Activated T-cell treated with anti-CD3 and anti-CD28 coated beads, Interleukin-2, amount 50 U/mL, for 72 hours (primary cell): ENCODE results near the gene CDC16. TPM values are rescaled to one million over a fixed set of nuclear protein-coding genes. Genes with fewer than 3 reads are reported as not detected.
"Not testable (repeated sequence)": the region's sequence is repeated elsewhere in the genome, so short reads cannot be mapped to it uniquely, and the experiment has no call there.

Experiments
- ATAC-seq, 2 donors: fragments of 150-1000 bp; cut with Tn5 transposase; replicated peaks in 1 of 2; 2 replicates each; pipeline ENCODE4 v1.10.0; 2021; ENCODE audit warnings: moderate library complexity in 2 of 2, mild to moderate bottlenecking in 1 of 2
- DNase-seq, 2 donors: peaks; one replicate each; pipeline ENCODE4 v3.0.0; 2021 to 2022; ENCODE audit warnings: mixed read lengths in 1 of 2
- H3K27ac Mint-ChIP-seq: one replicate; pipeline ENCODE4 v1.8.0; 2022; ENCODE audit warnings: mild to moderate bottlenecking, moderate library complexity, mixed read lengths
- H3K27me3 Mint-ChIP-seq: one replicate; pipeline ENCODE4 v1.8.0; 2022; ENCODE audit warnings: low read depth, mixed read lengths
- H3K36me3 Mint-ChIP-seq, 2 donors: one replicate each; pipeline ENCODE4 v1.8.0; 2022; ENCODE audit warnings: mixed read lengths in 2 of 2, mild to moderate bottlenecking in 1 of 2; ENCODE audit not compliant: insufficient read depth in 2 of 2
- H3K4me1 Mint-ChIP-seq: one replicate; pipeline ENCODE4 v1.8.0; 2022; ENCODE audit warnings: low read depth, mixed read lengths
- H3K4me3 Mint-ChIP-seq, 2 donors: one replicate each; pipeline ENCODE4 v1.8.0; 2022; ENCODE audit warnings: mild to moderate bottlenecking in 2 of 2, mixed read lengths in 2 of 2, moderate library complexity in 2 of 2
- H3K9me3 Mint-ChIP-seq, 2 donors: one replicate each; pipeline ENCODE4 v1.8.0; 2022; ENCODE audit warnings: mixed read lengths in 2 of 2
- total RNA-seq, 2 donors: library from RNA; stranded (reverse); gene quantifications; one replicate each; pipeline ENCODE4 v1.2.3, GENCODE V29; 2022

Gene CDC16
- total RNA-seq, 2 donors from 2014 or later, result 75.1 to 99.4 TPM

DNA sequence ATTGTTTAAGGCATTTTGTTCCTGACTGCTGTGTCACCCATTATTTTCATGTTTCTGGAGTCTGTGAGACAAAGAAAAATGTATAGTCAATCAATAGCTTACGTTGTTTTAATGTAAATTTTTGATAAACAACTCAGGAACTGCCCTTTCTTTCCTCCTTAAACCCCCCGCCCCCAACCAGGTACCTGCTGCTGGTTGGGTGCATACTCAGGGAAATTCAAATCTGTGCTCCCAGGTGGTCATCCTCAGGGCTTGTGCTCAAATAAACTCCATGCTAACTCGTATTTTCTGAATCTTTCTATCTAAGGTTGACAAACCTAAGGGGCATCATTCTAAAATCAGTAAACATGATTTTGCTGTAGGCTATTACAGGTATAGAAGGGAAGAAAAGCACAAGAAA is 4.1 kb upstream of the CDC16 start:
- H3K27ac Mint-ChIP-seq, result no peak overlapping the region
- H3K27me3 Mint-ChIP-seq, result no peaks in the 10 kb centered on the region
- H3K4me1 Mint-ChIP-seq, result peaks cover 63% of the 10 kb centered on the region
- ATAC-seq (no peak), DNase-seq (no peak)
- peaks cover 3% of the 10 kb centered on the region in 2 donors for H3K9me3 Mint-ChIP-seq
- no peak overlapping the region for H3K4me3 Mint-ChIP-seq
- H3K36me3 Mint-ChIP-seq, result peaks cover 0 to 4% of the 10 kb centered on the region in 2 donors

DNA sequence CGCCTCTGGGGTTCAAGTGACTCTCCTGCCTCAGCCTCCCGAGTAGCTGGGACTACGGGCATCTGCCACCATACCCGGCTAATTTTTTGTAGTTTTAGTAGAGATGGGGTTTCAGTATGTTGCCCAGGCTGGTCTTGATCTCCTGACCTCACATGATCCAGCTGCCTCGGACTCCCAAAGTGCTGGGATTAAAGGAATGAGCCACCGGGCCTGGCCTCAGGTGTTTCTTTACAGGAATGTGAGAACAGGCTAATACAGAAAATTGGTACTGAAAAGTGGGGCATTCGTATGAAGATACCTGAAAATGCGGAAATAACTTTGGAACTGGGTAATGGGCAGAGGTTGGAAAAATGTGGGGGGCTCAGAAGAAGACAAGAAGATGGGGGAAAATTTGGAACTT is 2.8 kb upstream of the CDC16 start:
- Mint-ChIP-seq H3K4me1 (peaks cover 57% of the 10 kb centered on the region), H3K36me3 (peaks cover 0 to 8% of the 10 kb centered on the region in 2 donors), H3K27me3 (no peaks in the 10 kb centered on the region), H3K4me3 (no peak overlapping the region), H3K27ac (no peak overlapping the region), H3K9me3 (peaks cover 3% of the 10 kb centered on the region in 2 donors)
- DNase-seq (no peak), ATAC-seq (no peak)

DNA sequence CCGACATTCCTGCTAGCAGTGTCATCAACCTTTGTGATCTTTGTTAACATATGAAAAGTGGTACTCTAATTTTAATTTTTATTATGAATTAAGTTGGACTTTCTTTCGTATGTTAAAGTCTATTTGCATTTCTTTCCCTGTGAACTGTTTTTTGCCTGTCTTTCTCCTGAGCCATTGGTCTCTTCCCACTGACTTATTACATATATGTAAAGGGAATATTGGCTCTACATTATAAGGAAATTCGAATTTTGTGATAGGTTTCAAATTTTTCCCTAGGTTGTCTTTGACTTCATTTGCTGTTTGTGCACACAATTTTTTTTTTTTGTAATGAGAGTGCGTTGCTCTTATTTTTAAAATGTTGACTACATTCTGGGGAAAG is 442 bp upstream of the CDC16 start:
- Mint-ChIP-seq H3K27me3 (no peaks in the 10 kb centered on the region), H3K27ac (peak overlapping the region; percentile 91), H3K36me3 (peaks cover 6 to 20% of the 10 kb centered on the region in 2 donors), H3K4me1 (peaks cover 54% of the 10 kb centered on the region), H3K9me3 (peaks cover 3% of the 10 kb centered on the region in 2 donors), H3K4me3 (peak overlapping the region; percentile 81 to 99)
- no peak for DNase-seq
- ATAC-seq, result no peak

DNA sequence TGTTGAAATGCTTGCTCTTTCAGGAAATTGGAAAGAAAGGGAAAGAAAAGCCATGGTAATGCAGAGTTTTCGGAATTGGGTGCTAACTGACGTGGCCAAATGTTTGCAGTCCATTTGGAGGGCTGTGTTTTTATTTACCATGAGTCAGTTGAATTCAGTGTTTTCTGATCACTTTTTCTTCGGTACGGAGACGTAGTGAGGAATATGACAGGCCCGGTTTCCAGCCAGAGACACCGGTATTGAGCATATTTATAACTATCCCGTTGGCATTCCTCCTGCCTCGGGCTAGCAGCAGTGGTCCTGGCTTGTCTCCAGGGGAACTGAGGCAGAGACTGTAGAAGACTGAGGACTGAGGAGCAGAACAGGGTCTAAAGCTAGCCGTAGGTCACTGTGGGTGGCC is 1.0 kb downstream of the CDC16 start:
- DNase-seq (no peak), ATAC-seq (no peak)
- peaks cover 3% of the 10 kb centered on the region in 2 donors for H3K9me3 Mint-ChIP-seq
- peak overlapping the region; percentile 81 to 99 for H3K4me3 Mint-ChIP-seq
- peaks cover 41% of the 10 kb centered on the region for H3K4me1 Mint-ChIP-seq
- peak overlapping the region; percentile 92 for H3K27ac Mint-ChIP-seq
- no peaks in the 10 kb centered on the region for H3K27me3 Mint-ChIP-seq
- peaks cover 6 to 26% of the 10 kb centered on the region in 2 donors for H3K36me3 Mint-ChIP-seq

DNA sequence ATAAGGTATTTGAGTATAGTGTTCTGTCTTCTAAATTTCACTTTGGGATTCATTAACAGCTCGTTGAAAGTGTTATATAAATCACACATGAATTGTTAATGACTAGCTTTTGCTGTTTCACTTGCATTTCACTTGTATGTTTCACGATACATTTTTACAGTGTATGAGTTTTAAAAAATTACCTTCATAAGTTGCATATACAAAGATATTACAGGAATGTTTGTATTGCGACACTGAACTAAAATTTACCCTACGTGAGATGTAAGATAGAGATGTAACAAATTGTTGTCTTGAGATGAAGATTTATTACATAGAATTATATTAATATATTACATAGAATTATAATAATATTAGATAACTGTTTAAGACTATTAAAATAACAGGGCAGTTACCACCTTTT is 1.5 kb downstream of the CDC16 start:
- DNase-seq, result no peak
- Mint-ChIP-seq H3K9me3 (peaks cover 3% of the 10 kb centered on the region in 2 donors), H3K4me1 (peaks cover 44% of the 10 kb centered on the region), H3K36me3 (peaks cover 6 to 27% of the 10 kb centered on the region in 2 donors), H3K27ac (peak overlapping the region; percentile 92), H3K27me3 (no peaks in the 10 kb centered on the region), H3K4me3 (peak overlapping the region; percentile 81 to 99)
- no peak for ATAC-seq

DNA sequence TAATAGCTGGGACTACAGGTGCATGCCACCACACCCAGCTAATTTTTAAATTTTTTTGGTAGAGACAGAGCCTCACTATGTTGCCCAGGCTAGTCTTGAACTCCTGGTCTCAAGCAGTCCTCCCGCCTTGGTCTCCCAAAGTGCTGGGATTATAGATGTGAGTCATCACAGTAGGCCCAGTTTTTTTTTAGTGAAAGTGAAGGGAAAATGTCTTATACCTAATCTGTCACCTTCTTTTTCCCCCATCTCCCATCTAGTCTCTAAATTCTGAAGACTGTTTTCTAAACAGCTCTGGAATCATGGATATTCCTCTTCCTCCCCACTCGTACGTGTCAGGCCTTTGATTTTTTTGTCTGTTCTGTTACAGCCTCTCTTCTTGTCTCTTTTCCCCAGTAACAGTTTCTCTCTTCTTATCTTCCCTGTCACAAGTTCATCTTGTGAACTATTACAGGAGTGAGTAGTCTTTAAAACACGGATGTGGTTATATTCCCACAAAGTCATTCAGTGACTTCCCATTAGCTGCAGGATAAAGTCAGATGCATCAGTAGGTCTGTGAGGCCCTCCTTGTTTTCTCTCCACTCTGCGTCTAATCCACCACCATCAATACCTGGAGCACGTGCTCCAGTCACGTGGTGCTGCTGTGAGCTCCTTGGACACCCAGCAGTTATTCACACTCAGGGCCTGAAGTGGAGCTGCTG is 2.9 kb downstream of the CDC16 start:
- no peaks in the 10 kb centered on the region for H3K27me3 Mint-ChIP-seq
- peaks cover 11 to 34% of the 10 kb centered on the region in 2 donors for H3K36me3 Mint-ChIP-seq
- peaks cover 42% of the 10 kb centered on the region for H3K4me1 Mint-ChIP-seq
- peaks cover 3% of the 10 kb centered on the region in 2 donors for H3K9me3 Mint-ChIP-seq
- DNase-seq (no peak), ATAC-seq (no peak)
- H3K4me3 Mint-ChIP-seq, result peak overlapping the region; percentile 4 to 21
- H3K27ac Mint-ChIP-seq, result peak overlapping the region; percentile 18

DNA sequence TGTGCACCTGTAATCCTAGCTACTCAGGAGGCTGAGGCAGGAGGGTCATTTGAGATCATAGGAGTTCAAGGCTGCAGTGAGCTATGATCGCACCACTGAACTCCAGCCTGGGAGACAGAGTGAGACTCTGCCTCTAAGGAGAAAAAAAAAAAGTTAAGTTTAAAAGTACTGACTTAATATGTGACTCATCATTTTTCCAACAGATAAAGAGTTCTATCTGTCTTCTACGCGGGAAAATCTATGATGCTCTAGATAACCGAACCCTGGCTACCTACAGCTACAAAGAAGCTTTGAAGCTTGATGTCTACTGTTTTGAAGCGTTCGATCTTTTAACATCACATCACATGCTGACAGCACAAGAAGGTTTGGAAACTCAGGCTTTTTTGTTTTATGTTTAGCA is 7.2 kb downstream of the CDC16 start:
- peaks cover 17 to 45% of the 10 kb centered on the region in 2 donors for H3K36me3 Mint-ChIP-seq
- H3K4me3 Mint-ChIP-seq, result no peak overlapping the region
- H3K27me3 Mint-ChIP-seq, result no peaks in the 10 kb centered on the region
- H3K4me1 Mint-ChIP-seq, result peaks cover 17% of the 10 kb centered on the region
- H3K9me3 Mint-ChIP-seq, result no peaks in the 10 kb centered on the region
- ATAC-seq (no peak), DNase-seq (no peak)
- no peak overlapping the region for H3K27ac Mint-ChIP-seq

DNA sequence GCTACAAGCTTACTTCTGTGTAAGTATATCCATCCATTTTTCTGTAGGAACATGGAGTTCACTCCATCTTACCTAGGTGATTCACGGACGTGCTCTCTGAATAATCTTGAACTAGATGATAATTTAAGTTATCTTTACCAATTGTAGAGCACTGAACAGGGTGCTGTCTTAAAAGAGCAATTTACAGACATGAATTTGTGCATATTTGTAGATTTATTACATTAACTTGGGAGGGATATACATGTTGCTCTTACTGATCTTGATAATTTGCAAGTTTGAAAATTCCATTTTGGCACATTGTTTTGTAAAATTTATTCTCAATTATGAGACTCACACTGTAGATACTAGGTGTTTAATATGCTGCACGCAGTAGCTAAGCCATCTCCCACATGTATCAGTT is 9.3 kb downstream of the CDC16 start:
- H3K27me3 Mint-ChIP-seq, result no peaks in the 10 kb centered on the region
- DNase-seq (no peak), ATAC-seq (no peak)
- H3K4me1 Mint-ChIP-seq, result peaks cover 11% of the 10 kb centered on the region
- no peaks in the 10 kb centered on the region for H3K9me3 Mint-ChIP-seq
- H3K36me3 Mint-ChIP-seq, result peaks cover 12 to 43% of the 10 kb centered on the region in 2 donors
- H3K27ac Mint-ChIP-seq, result peak overlapping the region; percentile 42
- no peak overlapping the region for H3K4me3 Mint-ChIP-seq

DNA sequence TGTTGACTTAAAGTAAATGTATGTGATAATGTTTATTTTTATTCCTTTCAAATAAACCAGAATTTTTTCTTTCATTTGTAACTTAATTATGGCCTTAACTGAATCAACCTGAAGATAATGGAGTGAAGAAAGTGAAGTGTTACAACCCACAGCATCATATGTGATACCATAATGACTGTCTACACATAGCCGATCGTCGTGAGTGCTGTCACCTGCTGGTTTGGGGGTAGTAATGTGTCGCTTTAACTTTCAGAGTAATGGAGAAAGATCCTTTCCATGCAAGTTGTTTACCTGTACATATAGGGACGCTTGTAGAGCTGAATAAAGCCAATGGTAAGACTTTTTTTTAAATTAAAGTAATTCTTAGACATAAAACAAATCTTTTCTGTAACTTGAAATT is 9.9 kb downstream of the CDC16 start:
- Mint-ChIP-seq H3K36me3 (peaks cover 12 to 40% of the 10 kb centered on the region in 2 donors), H3K9me3 (no peaks in the 10 kb centered on the region), H3K4me3 (no peak overlapping the region), H3K27ac (no peak overlapping the region), H3K4me1 (peaks cover 11% of the 10 kb centered on the region), H3K27me3 (no peaks in the 10 kb centered on the region)
- ATAC-seq (no peak), DNase-seq (no peak)

DNA sequence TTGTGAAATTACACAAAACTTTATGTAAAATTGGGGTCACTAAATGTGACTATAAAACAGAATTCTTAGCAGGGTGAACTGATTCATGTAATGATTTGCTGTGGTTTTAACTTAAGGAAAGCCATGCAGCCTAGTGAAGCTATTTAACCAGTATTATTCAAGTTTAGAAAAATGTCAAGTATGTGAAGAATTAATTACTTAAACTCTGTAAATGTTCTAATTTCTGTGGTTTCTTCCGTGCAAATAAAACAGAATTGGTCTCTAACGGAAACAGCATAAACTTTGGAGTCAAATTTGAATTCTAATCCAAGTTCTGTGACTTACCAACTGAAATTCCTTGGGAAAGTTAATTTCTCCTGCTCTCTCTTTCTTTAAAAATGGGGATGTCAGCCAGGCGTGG is 13.3 kb downstream of the CDC16 start:
- Mint-ChIP-seq H3K4me3 (no peak overlapping the region), H3K27ac (no peak overlapping the region), H3K27me3 (no peaks in the 10 kb centered on the region), H3K4me1 (no peaks in the 10 kb centered on the region), H3K36me3 (peaks cover 6 to 31% of the 10 kb centered on the region in 2 donors), H3K9me3 (no peaks in the 10 kb centered on the region)
- ATAC-seq (no peak), DNase-seq (no peak)

DNA sequence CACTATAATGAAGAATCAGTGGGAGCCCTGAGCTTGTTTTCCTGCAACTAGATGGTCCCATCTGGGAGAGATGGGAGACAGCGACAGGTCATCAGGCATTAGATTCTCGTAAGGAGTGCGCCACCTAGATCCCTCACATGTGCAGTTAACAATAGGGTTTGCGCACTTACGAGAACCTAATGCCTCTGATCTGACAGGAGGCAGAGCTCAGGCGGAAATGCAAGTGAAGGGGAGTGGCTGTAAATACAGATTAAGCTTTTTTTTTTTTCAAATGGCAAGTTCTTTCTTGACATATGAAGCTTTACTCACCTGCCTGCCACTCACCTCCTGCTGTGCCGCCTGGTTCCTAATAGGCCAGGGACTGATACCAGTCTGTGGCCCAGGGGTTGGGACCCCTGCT is 14.4 kb downstream of the CDC16 start:
- Mint-ChIP-seq H3K4me1 (no peaks in the 10 kb centered on the region), H3K4me3 (no peak overlapping the region), H3K27me3 (no peaks in the 10 kb centered on the region), H3K9me3 (no peaks in the 10 kb centered on the region), H3K27ac (no peak overlapping the region), H3K36me3 (peaks cover 9 to 32% of the 10 kb centered on the region in 2 donors)
- ATAC-seq (no peak), DNase-seq (no peak)

DNA sequence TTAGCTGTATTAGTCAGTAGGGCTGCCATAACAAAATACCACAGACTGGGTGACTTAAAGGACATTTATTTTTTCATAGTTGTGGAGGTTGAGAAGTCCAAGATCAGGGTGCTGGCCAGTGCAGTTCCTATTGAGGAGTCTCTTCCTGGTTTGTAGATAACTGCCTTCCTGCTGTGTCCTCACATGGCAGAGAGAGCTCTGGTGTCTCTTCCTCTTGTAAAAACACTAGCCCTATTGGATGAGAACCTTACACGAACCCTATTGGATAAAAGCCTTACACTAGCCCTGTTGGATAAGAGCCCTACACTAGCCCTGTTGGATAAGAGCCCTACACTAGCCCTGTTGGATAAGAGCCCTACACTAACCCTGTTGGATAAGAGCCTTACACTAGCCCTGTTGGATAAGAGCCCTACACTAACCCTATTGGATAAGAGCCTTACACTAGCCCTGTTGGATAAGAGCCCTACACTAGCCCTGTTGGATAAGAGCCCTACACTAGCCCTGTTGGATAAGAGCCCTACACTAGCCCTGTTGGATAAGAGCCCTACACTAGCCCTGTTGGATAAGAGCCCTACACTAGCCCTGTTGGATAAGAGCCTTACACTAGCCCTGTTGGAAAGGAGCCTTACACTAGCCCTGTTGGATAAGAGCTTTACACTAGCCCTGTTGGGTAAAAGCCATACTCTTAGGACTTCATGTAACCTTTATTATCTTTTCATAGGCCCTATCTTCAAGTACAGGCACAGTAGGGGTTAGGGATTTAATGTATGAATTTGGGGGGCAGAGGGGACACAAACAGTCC is 17.1 kb downstream of the CDC16 start:
- ATAC-seq, H3K4me1 Mint-ChIP-seq, H3K27me3 Mint-ChIP-seq, H3K27ac Mint-ChIP-seq, H3K9me3 Mint-ChIP-seq, DNase-seq, H3K4me3 Mint-ChIP-seq: not testable (repeated sequence)
- H3K36me3 Mint-ChIP-seq, result peaks cover 10 to 36% of the 10 kb centered on the region in 2 donors

DNA sequence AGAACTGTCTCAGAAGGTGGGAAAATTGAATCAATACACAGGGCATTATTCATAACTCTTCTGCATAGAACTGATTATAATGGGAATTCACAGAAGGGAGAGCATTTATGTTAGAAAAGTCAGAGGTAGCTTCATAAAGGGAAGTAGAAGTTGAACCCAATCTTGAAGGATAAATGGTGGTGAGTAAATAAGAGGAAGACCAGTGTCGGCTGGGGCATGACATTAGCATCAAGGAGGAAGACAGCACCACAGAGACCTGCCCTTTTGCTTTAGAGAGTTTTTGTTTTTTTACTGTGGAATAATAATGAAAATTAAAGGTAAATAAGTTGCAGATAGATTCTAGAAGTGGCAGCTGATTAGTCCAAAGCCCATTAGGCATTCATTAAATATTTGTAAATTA is 21.9 kb downstream of the CDC16 start:
- ATAC-seq (no peak), DNase-seq (no peak)
- Mint-ChIP-seq H3K27me3 (no peaks in the 10 kb centered on the region), H3K36me3 (peaks cover 15 to 44% of the 10 kb centered on the region in 2 donors), H3K27ac (no peak overlapping the region), H3K4me3 (no peak overlapping the region), H3K4me1 (no peaks in the 10 kb centered on the region), H3K9me3 (no peaks in the 10 kb centered on the region)
